NCI-H1048 (cell line): ENCODE results near the gene VANGL2.

Source experiments
- DNase-seq: peaks from one replicate; lab custom pipeline; 2025; lab: John Stamatoyannopoulos, UW

VANGL2 gene

GRCh38 chr1:160400223-160400645 lies at the start of gene VANGL2:
Gene VANGL2 (plus strand): TSS chr1:160400564. CDS start chr1:160415838, 15,274 bp downstream.
- DNase-seq = peak; percentile 54

- no peak for DNase-seq
Observed at GRCh38 chr1:160351629-160352028, 48.7 kb upstream of the VANGL2 start.

- DNase-seq = no peak
Observed at GRCh38 chr1:160352555-160352954, 47.8 kb upstream of the VANGL2 start.

GRCh38 chr1:160353223-160353622 lies 47.1 kb upstream of the VANGL2 start:
- DNase-seq = no peak

- DNase-seq = no peak
Observed at GRCh38 chr1:160354388-160354985, 45.9 kb upstream of the VANGL2 start.

DNA sequence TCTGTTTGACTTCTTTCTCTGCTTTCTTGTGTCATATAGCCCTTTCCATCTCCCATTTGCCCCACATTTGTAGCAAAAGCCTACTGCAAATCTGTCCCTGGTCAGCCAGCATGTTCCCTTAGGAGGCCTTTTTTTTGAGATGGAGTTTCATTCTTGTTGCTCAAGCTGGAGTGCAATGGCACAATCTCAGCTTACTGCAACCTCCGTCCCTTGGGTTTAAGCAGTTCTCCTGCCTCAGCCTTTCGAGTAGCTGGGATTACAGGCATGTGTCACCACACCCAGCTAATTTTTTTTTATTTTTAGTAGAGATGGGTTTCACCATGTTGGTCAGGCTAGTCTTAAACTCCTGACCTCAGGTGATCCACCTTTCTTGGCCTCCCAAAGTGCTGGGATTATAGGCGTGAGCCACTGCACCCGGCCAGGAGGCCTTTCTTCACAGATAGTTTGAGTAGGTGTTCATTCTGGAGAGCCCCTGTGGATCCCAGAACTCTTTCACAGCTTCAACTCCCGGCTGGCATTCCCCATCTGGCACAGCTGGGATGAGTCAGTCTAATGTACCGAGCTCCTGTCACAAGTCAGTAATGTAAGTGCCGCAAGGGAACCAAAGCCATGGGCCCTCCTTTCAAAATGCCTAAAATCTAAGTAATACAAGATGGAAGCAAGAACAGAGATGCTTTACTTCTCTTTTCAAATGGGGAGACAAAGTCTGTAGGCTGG lies 42.9 kb upstream of the VANGL2 start:
- DNase-seq = no peak

DNA sequence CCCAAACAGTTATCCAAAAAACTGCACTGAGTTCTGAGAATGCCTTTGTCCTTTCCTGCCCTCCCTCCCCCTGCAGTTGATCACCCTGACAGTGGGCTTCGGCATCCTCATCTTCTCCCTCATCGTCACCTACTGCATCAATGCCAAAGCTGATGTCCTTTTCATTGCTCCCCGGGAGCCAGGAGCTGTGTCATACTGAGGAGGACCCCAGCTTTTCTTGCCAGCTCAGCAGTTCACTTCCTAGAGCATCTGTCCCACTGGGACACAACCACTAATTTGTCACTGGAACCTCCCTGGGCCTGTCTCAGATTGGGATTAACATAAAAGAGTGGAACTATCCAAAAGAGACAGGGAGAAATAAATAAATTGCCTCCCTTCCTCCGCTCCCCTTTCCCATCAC lies 42.3 kb upstream of the VANGL2 start:
- DNase-seq = no peak

- DNase-seq = no peak
Observed at GRCh38 chr1:160359559-160360226, 40.7 kb upstream of the VANGL2 start.

DNA sequence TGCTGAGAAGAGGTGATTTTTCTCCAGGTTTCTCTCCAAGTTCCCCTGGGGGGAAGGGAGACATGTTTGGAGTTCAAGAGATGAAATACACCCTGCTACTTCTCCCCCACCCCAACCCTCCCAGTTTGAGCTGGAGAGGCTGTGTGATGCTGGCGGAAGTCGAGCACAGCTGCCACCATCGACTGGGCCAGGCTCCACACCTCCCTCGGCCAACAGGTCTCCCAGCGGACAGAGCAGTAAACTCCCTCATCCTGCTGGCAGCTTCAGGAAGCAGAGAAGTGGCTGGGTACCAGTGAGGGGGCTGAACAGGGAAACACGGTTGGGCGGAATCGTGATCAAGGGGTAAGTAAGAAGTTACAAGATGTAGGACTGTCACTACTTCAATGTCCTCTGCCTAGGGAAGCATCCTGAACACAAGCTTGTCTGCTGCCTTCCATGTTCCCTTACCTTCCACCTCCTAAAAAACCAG lies 40.1 kb upstream of the VANGL2 start:
- DNase-seq = no peak

DNA sequence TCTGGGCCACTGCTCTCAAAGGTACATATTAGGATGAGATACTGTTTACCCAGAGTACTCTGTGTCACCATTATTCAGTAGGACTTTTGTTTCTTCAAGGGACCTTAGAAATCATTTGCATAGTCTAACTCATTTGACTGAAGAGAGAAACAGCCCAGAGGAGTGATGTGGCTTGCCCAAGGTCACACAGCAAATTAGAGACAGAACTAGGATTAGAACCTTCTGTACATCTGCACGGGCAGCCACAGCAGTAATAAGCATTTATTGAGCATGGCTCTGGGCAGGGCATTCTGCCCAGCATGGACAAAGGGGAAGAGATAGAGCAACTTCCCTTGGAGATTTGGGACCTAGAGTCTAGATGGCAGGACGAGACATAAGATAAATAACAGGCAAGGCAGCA lies 39.2 kb upstream of the VANGL2 start:
- no peak for DNase-seq

- DNase-seq = no peak
Observed at GRCh38 chr1:160361814-160362167, 38.6 kb upstream of the VANGL2 start.

GRCh38 chr1:160362168-160362957 lies 38.0 kb upstream of the VANGL2 start:
- no peak for DNase-seq

GRCh38 chr1:160363010-160363409 lies 37.4 kb upstream of the VANGL2 start:
- no peak for DNase-seq

DNA sequence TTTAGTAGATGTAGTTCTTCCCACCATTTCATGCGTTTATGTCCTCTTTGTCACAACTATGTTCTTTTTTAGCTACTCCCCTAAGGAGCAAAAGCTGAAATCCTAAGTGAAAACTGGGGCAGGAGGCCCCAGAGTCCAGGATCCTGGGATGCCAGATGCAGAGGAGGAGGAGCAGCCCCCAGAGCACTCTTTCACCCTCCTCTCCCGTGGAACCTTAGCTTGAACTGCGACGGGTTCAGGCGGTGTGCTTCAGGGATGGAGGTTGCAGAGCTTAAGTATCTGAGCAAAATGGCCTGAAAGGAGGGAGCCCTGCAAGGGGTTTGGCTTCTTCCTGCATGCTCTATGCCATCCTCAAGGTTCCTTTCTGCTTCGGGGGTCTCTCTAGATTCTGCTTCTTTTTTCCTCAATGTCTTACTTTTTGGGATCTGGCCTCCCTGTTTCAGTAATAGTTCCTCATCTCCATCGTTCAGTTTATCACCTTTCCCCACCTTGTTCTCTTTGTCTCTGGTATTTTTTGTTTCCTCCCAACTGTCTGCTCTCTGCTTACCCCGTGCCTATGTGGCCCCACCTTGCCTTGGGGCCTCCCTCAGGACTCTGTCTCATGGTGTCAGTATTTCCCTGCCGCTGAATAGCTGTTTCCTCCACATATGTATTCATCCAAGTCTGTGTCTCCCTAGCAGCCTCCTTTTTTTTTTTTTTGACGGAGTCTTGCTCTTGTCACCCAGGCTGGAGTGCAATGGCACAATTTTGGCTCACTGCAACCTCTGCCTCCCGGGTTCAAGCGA lies 36.2 kb upstream of the VANGL2 start:
- DNase-seq = no peak

GRCh38 chr1:160365325-160365724 lies 35.0 kb upstream of the VANGL2 start:
- no peak for DNase-seq

DNA sequence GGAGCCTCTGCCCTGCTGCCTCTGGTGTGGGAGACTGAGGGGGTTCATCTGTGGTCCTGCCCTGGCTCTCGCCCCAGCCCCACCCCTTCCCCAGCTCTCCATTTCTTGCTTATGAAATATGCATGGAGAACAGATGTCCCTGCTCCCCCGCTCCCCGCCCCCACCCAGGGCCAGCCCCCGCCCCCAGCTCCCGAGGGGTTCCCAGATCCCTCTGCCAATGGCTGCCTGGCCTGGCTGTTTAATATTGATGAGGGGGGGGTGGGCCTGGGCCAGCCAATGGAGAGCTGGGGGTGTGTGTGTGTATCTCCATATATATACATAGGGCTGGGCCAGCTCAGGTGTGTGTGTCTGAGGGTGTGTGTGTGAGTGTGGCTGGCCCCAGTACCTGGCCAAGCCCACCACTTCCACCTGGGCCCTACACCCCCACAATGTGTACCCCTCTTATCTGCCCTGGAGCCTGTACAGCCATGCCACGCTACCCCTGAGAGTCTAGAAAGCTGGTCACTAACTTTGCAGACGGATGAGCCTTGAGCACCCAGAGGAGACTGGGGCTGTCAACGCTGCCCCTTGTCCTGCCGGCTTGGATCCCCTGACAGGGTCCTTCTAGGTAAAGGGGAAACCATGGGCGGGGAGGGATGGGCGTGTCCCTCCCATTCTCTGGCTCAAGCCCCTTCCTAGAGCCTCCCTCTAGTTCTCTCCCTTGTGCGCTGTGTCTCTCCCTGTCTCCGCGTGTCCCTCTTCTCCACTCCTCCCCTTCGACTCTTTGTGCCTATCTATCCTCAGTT lies 33.4 kb upstream of the VANGL2 start, which contains the start of gene NHLH1:
Gene NHLH1 (plus strand): TSS at position 341 of the 785 bp plus-strand sequence. CDS start 3,661 bp downstream, outside the sequence.
- DNase-seq = no peak

GRCh38 chr1:160367516-160367900 lies 32.9 kb upstream of the VANGL2 start:
- DNase-seq = no peak

GRCh38 chr1:160367934-160368923 lies 32.1 kb upstream of the VANGL2 start:
- no peak for DNase-seq

GRCh38 chr1:160369087-160369486 lies 31.3 kb upstream of the VANGL2 start:
- DNase-seq = no peak
